Measurements from ENCODE around the gene MARS1. TPM values are rescaled to one million over a fixed set of nuclear protein-coding genes. Genes with fewer than 3 reads are reported as not detected.

MARS1 gene
- total RNA-seq, 1 experiment from 2014 or later: 282 TPM

DNA sequence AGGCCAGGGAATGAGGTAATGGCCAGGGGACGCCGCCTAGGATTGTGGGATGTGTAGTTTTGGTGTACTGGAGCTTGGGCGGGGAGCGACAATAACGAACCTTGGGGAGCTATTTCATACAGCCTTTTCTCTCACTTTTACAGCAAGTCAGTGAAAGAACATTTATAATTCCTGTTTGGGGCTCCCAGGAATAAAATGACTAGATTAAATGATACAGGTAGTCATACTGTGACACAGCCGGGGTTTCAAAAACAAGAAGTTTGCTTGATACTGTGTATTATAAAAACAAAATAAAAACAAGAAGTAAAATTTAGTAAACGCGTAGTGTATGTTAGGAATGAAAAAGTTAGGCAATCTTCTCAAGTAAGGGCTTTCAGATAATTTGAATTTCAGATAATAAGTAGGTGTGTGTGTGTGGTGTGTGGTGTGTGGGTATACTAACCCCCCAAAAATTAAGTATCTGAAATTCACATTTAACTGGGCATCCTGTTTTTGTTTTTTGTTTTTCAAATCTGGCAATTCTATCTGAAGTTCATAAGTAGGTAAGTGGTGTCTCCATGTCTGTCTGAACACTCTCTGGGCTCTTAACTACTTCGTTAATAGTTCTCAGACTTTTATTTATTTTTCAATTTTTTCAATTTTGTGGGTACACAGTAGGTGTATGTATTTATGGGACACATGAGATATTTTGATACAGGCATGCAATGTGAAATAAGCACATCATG, 59.6 kb downstream of the MARS1 start:
- no peak for DNase-seq (ENCODE audit: low read depth)

DNA sequence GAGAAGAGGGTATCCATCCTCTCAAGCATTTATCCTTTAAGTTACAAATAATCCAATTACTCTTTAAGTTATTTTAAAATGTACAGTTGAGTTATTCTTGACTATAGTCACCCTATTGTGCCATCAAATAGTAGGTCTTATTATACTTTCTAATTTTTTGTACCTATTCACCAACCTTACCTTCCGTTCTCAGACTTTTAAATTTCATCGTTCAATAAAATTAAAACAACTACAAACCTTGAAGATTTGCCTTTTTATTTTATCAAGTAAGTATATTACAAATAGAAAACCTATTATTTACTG, 60.1 kb downstream of the MARS1 start:
- DNase-seq (ENCODE audit: low read depth): no peak

GRCh38 chr12:57548488-57548887, 60.6 kb downstream of the MARS1 start:
- DNase-seq (ENCODE audit: low read depth): no peak

- no peak for DNase-seq (ENCODE audit: low read depth)
These were observed 61.5 kb downstream of the MARS1 start for GRCh38 chr12:57549203-57549908.

DNA sequence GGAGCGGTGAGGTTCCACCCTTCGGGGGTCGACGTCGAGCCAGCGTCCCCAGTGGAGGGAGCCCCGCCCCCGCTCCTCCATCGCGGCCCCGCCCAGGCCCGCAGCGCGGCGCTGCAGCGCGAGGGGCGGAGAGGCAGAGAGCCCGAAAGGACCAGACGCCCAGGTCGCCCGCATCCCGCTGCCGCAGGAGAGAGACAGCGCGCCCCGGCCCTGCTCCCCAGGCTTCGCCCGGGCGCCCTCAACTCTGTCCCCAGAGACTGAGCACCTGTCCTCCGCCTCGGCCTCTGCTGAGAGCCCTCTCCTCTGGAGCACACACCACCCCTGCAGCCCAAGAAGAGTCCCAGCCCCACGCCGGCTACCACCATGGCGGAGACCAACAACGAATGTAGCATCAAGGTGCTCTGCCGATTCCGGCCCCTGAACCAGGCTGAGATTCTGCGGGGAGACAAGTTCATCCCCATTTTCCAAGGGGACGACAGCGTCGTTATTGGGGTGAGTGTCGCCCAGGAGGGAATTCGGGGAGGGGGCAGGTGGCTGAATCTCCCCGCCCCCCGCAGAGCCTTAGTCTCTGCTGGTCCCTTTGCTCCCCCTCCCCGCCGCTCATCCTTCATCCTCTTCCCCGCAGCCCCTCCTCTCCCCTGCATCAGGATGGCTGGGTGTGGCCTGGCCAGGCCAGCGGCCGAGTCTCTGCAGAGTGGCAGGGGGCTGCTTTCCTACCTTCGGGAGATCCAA, 62.2 kb downstream of the MARS1 start, which contains the start of gene KIF5A:
Gene KIF5A, plus strand, starts transcription at position 136 of the 732 bp plus-strand sequence. Its CDS starts 228 bp downstream, at position 364.
- DNase-seq (ENCODE audit: low read depth): no peak

- DNase-seq (ENCODE audit: low read depth): no peak
These were observed 63.0 kb downstream of the MARS1 start for GRCh38 chr12:57550641-57551549.

DNA sequence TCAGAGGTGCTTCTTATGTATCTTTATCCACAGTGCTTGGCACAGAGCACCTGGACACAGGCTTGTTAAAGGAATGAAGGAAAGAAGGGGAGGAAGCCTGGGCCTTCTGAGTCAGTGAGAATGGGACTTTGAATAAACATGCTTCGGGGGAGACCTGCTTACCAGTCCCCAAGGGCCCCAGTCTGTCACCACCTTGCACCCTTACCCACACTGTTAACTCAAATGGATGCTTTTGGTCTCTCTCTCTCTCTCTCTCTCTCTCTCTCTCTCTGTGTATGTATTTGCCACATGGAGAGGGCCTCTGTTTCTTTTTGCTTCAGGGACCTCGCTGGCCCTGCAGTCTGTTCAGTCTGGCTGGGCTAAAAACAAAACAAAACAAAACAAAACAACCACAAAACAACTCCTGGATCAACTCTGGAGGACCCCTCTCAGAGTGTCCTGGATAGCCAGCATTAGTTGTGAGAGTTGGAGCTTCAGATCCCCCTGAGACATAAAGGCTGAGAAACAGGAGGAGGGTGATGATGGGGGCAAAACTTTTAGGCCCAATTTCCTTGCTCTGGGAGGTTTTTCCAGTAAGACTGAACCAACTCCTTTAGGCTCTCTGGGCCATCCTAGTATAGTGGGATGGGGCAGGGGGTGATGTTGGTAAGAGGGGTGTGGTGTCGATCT, 63.9 kb downstream of the MARS1 start:
- DNase-seq (ENCODE audit: low read depth): no peak

GRCh38 chr12:57552306-57552651, 64.4 kb downstream of the MARS1 start:
- DNase-seq (ENCODE audit: low read depth): no peak

DNA sequence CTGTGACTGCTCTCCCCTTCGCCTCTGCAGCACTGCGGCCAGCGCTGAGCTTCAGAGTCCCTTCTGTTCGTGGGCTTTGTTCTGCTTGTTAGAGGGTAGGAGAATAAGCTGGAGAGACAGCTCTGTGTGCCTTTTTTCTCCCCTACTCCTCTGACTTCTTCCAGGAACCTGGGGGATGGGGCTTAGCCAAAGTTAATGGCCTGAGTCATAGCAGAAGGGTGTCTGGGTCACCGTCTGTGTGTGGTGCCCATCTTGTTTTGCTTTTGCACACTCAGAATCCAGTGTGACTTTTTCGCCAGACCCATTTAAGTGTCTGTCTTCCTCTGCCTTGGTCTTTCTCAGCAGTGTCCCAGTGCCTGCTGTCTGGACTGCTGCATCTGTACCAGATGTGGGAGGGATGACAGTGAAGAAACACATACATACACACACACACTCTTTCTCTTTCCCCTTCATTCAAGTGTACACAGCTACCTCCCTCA, 65.0 kb downstream of the MARS1 start:
- peak; percentile 17 for DNase-seq (ENCODE audit: low read depth)

GRCh38 chr12:57553343-57554202, 65.7 kb downstream of the MARS1 start:
- DNase-seq (ENCODE audit: low read depth): no peak

- DNase-seq (ENCODE audit: low read depth): no peak
These were observed 66.6 kb downstream of the MARS1 start for GRCh38 chr12:57554453-57554852.

- DNase-seq (ENCODE audit: low read depth): no peak
These were observed 67.0 kb downstream of the MARS1 start for GRCh38 chr12:57554897-57555296.

- DNase-seq (ENCODE audit: low read depth): no peak
These were observed 71.0 kb downstream of the MARS1 start for GRCh38 chr12:57558864-57559263.

GRCh38 chr12:57560516-57560915, 72.6 kb downstream of the MARS1 start:
- no peak for DNase-seq (ENCODE audit: low read depth)

DNA sequence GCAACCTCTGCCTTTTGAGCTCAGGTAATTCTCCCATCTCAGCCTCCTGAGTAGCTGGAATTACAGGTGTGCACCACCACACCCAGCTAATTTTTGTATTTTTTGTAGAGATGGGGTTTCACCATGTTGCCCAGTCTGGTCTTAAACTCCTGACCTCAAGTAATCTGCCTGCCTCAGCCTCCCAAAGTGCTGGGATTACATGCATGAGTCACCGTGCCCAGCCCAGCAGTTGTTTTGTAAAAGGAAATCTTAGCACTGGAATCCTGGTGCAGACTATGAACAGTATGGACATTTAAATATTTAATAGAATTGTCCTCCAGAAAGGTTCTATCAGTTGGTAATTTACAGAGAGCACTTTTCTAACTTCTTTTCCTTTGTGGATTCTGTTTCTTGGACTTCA, 73.2 kb downstream of the MARS1 start:
- peak; percentile 44 for DNase-seq (ENCODE audit: low read depth)

DNA sequence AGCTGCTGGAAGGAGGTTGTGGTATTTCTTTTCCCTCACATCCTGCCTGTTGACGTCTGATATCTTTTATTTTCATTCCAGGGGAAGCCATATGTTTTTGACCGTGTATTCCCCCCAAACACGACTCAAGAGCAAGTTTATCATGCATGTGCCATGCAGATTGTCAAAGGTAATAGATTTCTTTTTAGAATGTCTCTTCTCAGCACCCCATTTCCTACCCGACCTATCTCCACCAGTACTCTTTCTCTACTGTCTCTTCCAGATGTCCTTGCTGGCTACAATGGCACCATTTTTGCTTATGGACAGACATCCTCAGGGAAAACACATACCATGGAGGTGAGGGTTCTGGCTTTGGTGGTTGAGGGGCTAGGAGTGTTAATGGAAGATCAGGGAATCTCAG, 75.5 kb downstream of the MARS1 start:
- no peak for DNase-seq (ENCODE audit: low read depth)

DNA sequence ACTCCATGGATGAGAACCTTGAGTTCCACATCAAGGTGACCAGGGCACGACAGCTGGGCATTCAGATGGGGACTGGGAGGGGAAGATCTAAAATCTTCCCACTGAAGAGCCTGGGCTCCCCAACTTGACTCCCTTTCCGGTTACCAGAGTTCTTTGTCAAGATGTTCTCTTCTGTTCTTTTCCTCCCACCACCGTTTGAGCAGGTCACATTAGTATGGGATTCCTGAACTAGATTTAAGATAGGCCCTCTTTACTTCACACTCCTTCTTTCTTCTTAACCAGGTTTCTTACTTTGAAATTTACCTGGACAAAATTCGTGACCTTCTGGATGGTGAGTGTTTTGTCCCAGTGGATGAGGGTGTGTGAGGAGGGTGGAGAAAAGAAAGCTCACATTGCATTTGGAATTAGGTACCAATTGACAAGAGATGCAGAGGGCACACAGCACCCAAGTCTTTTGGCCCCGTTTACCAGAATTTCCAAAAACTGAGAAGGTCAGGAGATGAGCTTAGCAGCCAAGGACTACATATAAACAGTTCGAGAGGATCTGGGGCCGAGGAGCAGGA, 76.4 kb downstream of the MARS1 start:
- no peak for DNase-seq (ENCODE audit: low read depth)
